Stimulated activated CD4-positive, alpha-beta T cell treated with anti-CD3 and anti-CD28 coated beads, Interleukin-4, amount 100 ng/mL, for 48 hours (primary cell): Measurements from ENCODE around the gene PUM2.
"Not testable (repeated sequence)": the region's sequence is repeated elsewhere in the genome, so short reads cannot be mapped to it uniquely, and the experiment has no call there.

Experiments
- DNase-seq, 2 donors: peaks; one replicate each; pipeline ENCODE4 v3.0.0-alpha.2; 2020; ENCODE audit warnings: low read depth in 2 of 2

The PUM2 gene

GRCh38 chr2:20288642-20289340 lies 61.9 kb downstream of the PUM2 start:
- DNase-seq = no peak

- no peak for DNase-seq
These were observed 67.6 kb downstream of the PUM2 start for GRCh38 chr2:20282916-20283592.

- DNase-seq = no peak
These were observed 68.8 kb downstream of the PUM2 start for GRCh38 chr2:20281876-20282275.

DNA sequence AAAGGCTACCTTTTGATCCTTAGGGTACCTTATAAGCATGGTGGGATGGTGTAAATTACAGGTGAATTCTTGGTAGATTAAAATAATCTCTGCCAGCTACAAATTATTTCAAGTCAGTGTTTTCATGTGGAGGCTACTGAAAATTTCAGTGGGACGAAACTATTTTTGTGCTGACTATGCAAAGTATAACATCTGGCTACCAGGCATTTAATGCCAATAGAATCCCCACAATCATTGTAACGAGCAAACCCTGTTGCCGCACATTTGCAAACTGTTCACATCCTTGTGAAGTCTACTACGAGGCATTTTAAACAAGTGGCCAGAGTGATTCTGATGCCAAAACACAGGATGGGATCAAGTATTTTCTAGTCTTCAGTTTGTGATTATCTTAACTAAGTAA lies 77.6 kb downstream of the PUM2 start:
- no peak for DNase-seq

DNA sequence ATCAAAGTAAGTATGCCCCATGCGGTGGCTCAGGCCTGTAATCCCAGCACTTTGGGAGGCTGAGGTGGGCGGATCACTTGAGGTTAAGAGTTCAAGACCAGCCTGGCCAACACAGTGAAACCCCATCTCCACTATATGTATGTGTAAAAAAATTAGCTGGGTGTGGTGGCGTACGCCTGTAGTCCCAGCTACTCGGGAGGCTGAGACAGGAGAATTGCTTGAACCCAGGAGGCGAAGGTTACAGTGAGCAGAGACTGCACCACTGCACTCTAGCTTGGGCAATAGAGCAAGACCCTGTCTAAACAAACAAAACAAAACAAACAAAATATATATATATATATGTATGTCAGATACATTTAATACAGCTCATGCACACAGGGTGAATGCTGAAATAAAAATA lies 82.3 kb downstream of the PUM2 start:
- DNase-seq = not testable (repeated sequence)

DNA sequence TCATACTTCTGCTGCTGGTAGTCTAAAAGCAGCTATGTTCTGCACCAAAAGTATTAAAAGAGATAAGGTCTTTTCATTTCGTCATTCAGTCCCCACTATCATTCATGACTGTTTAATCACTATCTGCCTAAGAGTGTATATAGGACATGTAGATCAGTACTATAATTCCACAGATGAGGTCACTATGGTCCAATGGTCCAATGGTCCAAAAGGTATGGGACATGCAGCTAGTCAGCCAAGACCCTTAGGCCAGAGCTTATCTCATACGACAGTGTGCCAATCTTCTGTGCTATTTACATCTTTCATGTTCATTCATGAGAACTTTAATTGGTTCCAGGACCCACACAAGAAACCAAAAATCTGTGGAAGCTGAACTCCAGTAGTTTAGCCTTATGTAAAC lies 83.1 kb downstream of the PUM2 start:
- no peak for DNase-seq

DNA sequence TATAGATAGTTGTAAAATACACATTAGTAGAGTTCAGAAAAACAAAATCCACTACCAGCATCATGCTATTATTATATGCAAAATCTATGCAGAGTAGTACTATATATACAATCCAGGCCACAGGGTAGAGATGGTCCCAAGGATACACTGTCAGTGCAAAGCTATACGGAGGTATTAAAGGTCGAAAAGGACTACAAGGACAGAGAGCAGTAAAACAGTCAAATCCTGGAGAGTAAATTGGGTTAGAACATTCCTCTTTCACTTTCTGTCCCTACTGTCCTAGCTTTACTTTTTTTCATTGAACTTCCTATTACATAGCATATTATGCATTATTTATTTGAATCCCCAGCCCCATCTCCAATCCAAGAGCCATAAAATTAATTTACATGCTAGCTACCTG lies 86.0 kb downstream of the PUM2 start:
- no peak for DNase-seq

DNA sequence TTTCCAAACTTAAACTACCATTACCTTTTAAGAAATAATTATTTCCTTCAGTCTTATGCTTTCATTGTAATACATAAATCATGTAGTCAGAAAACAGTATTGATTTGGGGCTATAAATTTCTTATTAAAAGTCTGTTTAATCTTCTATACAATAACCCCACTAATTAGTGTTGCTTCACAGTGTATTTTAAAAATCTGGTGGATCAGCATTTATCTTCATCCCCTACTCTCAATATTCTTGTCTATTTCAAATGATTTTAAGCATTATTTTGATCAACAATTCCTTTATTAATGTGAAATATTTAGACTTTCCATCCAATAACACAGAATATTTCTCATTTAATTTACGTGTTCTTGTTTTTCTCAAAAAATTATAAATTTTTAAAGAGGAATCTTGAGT lies 93.2 kb downstream of the PUM2 start:
- DNase-seq = no peak

GRCh38 chr2:20254731-20255130 lies 95.9 kb downstream of the PUM2 start:
- DNase-seq = no peak

DNA sequence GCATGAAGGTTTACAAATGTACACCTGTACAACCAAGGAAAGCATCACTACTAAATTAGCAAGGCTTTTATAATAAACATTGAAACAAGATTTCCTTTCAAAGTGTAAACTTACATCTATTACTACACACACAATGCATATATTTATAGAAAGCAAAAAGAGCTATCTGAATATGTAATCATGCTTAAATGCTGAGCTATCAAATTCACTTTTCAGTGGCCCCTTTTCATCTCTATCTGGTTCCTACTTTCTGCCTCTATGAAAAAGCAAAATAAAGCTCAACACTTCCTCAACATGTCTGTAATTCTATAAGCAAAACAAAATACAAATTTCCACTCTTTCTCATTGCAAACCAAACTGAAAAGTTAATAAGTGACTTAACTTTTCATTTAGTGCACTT lies 100.2 kb downstream of the PUM2 start:
- DNase-seq = no peak

GRCh38 chr2:20249170-20249569 lies 101.5 kb downstream of the PUM2 start:
- no peak for DNase-seq

DNA sequence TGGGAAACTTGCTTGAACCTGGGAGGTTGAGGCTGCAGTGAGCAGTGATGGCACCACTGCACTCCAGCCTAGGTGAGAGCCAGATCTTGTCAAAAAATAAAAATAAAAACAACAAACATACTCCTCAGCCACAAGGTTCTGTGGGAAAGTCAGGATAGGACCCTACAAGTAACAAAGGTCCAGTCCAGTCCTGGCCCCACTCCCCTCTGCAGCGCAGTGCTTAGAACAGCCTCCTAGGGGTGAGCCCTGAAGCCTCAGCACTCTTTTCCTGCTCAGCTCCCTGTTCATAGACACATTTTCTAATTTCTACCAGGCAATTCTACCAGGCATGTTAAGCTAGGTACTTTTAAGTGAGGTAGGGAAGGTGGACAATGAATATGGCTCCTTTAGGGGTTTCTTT lies 103.6 kb downstream of the PUM2 start:
- DNase-seq = no peak

- not testable (repeated sequence) for DNase-seq
These were observed 107.0 kb downstream of the PUM2 start for GRCh38 chr2:20243637-20244036.

GRCh38 chr2:20242727-20243377 lies 107.8 kb downstream of the PUM2 start:
- DNase-seq = no peak

DNA sequence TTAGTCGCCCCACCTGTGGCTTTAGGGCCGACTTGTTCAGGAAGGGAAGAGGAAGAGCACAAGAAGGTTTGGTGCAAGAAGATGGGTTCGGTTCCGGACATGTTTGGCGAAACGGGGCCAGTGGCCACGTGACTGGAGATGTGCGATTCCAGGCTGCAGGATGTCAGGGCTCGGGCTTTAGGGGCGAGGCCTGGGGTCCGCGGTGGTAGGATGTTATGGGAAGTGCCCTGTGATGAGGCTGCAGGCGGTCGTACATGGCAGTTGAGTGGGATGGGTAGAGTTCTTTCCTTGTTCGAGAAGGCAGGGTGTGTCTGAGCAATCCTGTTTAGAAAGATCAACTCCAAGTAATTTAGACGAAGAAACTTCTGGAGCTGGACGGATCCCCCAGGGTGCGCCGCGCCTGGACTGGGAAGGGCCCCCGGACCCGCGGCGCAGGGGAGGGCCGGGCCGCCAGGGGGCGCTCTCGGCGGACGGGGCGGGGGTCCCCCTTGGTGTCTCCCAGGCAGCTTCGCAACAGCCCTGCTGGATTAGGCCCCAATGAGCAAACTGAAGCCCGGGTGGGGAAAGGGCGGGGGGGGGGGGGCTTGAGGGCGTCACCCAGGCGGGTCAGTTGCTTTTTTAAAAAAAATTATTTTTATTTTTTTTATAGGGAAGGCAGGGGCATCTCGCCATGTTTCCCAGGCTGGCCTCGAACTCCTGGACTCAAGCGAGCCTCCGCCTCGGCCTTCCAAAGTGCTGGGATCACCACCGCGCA lies 108.5 kb downstream of the PUM2 start:
- DNase-seq = peak in 1 of 2 donors; percentile 51

- DNase-seq = not testable (repeated sequence)
These were observed 110.4 kb downstream of the PUM2 start for GRCh38 chr2:20240291-20240690.

GRCh38 chr2:20236496-20236895 lies 114.1 kb downstream of the PUM2 start:
- DNase-seq = no peak

DNA sequence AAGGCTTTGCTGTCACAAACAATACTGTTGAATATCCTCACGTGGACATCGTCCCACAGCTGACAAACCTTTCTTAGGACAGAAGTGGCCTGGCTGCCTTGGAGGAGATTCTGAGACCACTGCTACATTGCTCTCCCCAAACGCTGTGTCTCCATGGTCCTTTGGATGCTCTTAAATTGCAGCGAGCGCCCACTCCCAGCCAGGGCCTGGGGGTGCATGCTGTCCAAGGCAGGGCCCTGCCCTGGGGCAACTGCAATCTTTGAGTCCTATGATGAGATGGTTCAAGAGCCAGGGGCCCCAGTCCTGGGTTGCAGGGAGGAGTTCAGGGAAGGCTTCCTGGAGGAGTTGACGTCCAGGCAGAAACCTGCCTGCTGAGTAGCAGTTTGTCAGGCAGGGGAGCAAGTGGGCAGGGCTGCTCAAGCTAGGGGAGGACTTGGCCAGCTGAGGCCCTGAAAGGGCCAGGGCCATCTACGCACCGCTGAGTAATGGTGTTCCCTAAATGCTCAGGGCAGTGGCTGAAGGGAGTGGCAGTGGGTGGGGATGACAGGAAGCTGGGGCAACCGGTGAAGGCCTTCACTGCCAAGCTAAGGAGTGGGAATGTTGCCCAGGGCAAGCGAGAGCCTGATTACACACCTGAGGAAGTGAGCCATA lies 114.9 kb downstream of the PUM2 start:
- DNase-seq = no peak

DNA sequence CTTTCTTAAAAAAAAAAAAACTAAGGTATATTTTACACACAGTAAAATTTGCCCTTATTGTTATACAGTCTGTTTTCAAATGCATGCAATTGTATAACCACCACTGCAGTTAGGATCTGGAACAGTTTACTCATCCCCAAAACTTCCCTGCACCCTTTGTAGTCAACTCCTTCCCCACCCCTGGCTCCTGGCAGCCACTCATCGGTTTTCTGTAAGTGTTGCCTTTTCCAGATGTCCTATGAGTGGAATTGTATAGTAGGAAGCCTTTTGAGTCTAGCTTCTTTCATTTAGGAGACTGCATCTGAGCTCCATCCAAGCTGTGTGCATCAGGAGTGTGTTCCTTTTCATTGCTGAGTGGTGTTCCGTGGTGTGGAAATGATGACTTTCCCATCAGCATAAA lies 116.0 kb downstream of the PUM2 start:
- not testable (repeated sequence) for DNase-seq

- DNase-seq = no peak
These were observed 117.8 kb downstream of the PUM2 start for GRCh38 chr2:20232837-20233207.

GRCh38 chr2:20231598-20232026 lies 119.0 kb downstream of the PUM2 start:
- no peak for DNase-seq

DNA sequence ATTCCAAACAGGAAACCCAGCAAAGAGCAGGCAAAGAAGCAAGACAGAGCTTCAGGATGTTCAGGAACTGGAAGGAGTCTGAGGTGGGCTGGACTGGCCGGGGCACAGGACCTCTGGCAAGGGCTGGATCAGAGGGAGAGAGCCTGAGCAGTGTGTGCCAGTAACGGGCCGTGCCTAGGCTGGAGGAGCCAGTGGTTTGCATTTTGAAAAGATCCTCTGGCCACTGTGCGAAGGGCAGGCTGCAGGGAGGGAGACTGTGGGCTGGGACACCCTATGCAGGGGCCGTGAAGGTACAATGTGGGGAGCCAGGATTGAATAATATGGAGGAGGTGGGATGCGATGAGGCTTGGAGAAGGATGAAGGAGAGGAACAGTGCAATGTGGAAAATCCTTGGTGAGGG lies 119.5 kb downstream of the PUM2 start:
- DNase-seq = no peak
